ENCODE results near the gene ATP11A.

ATP11A gene

DNA sequence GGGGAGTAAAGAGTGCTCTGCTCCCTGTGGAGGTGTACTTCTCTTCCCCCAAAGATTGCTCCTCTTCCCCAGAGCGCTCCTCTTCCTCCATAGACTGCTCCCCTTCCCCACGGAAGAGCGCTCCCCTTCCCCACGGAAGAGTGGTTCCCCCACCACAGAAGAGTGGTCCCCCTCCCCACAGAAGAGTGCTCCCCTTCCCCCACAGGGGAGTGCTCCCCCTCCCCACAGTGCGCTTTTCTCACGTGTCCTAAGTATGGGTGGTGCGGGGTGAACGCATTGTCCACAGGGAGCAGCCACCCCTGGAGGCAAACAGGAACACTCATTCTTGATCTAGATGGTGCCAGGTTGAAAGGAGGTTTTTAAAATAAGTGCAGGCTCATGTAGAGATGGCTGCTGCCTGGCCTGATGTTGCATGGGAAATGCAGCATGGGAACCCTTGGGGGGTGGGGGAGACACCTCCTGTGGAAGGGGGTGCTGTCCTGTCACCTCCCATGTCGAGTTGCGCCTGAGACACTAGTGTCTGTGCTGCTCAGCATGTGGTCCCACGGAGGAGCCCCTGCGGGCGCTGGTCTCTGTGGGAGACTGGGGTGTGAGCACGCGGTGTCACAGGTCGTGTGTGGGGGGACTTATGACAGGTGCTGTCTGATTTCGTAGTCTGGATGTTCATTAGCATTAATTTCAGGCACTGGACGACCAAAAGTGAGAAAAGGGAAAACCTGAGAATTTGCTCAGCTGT is 52.2 kb downstream of the ATP11A start:
- no peak for DNase-seq (ENCODE audit: low spot score)

DNA sequence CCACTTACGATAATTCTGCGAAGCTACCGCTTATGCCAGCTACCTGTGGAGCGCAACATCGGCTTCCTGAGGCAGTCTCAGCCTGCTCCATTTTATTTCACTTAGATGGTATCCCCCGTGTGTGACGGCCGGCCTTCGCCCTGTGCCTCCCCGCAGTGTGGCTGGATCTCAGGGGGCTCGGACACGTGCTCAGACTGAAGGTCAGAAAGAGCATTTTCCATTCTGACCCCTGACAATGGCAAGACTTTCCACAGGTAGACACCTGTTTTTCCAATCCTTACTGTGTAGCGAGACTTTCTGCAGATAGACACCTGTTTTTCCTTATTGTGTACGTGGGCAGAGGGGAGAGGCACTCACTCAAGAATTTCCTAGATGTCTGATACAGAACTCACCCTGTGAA is 52.7 kb downstream of the ATP11A start:
- DNase-seq (ENCODE audit: low spot score) = no peak

DNA sequence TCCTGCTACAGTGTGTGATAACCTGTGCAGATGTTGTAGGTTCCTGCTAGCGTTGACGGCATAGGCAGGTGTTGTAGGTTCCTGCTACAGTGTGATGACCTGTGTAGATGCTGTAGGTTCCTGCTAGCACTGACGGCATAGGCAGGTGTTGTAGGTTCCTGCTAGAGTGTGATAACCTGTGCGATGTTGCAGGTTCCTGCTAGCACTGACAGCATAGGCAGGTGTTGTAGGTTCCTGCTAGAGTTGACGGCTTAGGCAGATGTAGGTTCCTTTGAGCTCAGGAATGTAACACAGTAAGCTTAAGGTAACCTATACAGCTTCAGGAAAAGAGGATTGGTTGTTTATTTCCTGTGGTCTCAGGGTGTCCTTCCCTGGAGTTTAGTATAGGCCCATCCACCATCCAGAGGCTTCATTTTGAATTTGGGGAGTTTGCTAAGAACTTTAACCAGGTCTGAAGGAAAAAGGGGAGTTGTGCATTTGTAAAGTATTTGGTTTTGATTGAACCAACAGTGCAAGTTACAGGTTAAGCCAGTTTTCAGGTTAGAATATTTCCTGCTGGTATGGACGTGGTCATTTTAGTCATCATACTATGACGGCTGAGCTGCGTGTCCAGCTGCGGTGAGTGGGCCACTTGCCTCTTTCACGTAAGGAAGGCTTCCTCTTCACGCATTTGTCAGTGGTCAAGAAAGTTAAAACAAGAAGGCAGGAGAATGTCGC is 53.8 kb downstream of the ATP11A start:
- no peak for DNase-seq (ENCODE audit: low spot score)

DNA sequence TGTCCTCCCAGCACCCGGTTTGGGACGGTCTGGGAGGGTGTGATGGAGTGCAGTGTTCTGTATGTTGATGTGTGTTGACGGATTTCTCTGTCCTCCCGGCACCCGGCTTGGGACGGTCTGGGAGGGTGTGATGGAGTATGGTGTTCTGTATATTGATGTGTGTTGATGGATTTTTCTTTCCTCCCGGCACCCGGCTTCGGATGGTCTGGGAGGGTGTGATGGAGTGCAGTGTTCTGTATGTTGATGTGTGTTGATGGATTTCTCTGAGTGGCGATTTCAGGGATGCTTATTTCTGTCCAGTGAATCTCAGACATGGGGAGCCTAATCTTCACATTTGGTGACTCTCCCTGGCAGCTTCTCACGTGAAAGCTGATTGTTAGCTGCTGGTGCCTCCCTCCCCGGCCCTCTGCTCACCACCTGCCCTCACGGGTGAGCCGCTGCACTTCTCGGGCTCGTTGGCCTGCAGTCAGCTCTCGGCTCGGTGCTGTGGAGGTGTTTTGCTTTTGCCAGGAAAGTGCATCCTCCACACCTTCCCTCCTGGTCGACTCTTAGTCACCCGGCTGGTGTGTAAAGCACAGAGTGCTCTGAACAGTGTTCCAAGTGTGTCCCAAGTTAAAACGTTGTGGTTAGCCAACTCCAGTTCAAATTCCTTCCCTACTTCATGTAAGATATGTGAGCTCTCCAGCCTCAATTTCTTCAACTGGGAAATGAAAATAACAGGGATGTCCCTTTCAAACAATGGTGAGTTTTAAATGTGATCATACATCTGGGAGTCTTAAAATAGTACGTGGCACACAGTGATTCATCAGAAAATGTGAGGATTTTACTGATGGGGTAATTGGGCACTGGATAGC is 54.6 kb downstream of the ATP11A start:
- no peak for DNase-seq (ENCODE audit: low spot score)

DNA sequence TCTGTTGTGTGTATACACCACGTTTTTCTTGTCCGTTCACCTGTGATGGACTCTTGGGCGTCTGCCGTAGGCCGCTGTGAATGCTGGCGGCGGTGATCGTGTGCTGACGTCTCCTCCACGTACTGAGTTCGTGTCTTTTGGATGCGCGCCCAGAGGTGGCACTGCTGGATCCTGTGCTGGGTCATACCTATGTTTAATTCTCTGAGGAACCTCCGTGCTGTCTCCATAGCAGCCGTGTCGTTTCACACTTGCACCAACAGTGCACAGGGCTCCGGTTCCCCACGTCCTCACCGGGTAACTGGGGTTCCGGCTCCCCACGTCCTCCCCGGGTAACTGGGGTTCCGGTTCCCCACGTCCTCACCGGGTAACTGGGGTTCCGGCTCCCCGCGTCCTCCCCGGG is 56.2 kb downstream of the ATP11A start:
- no peak for DNase-seq (ENCODE audit: low spot score)

DNA sequence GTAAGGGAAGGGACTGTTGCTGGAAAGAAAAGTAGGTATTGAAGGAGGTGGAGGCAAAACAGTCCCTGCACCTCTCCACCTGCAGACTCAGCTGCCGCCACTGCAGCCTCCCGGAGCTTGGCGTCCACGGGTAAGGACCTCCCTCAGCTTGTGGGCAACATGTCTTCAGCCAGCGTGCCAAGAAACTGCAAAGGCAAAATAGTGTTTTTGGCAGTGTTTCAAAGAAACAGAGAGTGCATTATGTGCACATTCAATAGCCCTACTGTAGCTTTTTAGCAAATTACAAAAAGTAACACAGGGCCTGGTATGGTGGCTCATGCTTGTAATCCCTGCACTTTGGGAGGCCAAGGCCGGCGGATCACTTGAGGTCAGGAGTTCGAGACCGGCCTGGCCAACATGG is 57.4 kb downstream of the ATP11A start:
- no peak for DNase-seq (ENCODE audit: low spot score)

DNA sequence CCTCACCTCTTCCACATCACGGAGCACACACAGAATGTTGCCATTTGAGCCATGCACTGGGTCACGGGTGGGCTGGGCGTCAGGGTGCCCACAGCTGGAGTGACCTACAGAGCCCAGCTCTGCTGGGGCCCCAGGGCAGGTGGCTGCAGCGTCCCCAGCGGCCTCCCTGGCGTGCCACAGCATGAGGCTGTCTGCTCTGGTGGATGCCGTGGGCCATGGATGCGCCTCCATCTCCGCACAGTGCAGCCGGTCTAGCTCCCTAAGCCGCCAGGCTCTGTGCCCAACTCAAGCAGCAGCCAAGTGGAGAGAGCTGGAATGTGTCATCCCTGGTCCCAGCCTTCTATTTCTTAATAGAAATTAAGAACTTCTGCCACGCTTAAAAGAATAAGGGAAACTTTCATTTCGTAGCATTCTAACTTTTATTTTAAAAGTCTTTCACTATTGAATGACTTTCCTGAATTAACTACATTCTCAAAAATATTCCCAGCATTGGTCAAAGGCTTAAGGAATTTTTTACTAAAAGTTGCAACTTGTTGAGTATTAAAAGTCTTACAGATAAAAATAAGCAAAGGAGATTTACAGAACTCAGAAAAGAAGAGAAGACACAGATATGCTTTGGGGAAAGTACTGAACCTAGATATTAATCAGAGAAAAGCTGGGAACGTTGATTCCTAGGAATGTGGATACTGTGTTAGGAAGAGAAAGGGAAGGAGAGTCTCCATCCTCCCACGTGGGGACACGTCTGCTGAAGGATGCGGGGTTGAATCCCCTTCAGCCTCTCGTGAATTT is 59.3 kb downstream of the ATP11A start:
- no peak for DNase-seq (ENCODE audit: low spot score)

DNA sequence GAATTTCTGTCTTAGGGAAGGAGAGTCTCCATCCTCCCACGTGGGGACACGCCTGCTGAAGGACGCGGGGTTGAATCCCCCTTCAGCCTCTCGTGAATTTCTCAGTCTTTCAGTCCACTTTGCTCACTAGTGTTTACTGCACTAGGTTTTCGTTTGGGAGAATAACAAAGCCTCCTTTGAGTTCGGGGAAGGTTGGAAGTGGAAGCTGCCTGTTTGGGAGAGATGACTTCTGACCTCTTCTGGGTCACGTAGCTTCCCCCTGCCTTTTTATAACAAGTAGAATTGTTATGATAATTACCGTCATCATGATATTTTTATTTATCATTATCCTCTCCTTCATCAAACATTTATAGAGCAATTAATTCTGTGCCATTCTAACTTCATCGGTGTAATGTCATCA is 60.7 kb downstream of the ATP11A start:
- DNase-seq (ENCODE audit: low spot score) = no peak

DNA sequence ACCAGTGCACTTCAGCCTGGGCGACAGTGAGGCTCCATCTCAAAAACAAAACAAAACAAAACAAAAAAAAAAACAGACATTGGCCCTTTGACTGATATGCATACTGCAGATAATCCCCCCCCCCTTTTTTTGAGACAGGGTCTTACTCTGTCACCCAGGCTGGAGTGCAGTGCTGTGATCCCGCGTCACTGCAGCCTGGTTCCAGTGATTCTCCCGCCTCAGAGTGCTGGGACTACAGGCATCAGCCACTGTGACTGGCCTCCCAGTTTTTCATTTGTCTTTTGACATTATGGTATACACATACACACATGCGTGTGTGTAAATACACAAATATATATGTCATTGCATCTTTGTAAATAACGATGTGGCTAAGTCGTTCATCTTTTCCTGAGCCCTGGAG is 61.8 kb downstream of the ATP11A start:
- DNase-seq (ENCODE audit: low spot score) = no peak

DNA sequence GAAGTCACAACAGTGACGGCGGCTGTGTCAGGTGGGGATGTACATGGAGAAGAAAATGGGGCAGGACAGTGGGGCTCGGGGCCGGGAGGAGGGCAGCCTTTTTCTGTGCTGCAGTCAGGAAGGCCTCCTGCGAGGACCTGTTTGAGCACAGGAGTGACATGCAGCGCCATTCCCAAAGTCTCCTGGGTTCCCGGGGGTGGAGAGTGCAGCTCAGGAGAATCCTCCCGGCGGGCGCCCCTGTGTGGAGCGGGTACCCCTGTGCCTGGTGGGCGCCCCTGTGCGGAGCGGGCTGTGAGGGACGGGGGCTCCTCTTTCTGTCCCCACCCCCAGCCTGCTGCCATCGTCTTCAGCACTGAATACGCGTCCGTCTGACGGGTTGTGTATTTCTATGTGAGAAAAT is 62.4 kb downstream of the ATP11A start:
- no peak for DNase-seq (ENCODE audit: low spot score)

DNA sequence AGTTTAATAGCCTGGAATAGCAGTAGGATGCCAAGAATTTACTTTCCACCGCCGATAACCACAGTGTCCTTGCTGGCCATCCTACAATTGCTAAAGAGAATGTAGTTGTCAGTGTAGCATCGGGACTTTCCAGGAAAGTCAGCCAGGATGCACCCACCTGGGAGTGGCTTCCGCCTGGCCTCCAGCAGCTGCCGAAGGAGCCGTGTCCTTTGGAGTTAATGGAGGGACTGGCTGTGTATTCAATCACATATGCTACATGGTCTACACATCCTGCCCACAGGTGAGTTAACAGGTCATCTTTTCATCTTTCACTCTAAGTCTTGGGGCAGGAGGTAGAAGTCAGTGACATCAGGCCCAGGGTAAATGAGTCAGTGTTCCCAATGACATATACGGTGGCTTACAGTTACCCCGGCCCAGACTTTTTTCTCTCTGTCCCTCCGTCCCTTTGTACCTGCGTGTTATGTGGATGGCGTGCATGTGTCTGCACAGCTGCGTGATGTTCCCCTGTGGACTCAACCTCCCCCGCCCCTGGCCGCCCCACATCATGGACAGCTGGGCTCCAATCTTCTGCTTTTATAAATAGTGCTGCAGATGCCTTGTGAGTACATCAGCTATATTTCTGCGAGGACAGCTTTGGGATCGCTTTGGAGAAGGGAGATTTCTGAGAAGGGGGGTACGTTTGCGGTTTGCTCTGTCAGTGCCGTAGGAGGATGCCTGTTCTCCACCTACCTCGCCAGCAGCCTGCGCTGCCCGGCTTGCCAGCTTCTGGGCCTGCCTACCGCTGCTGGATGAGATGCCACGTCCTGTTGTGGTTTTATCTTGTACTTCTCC is 63.1 kb downstream of the ATP11A start:
- no peak for DNase-seq (ENCODE audit: low spot score)

DNA sequence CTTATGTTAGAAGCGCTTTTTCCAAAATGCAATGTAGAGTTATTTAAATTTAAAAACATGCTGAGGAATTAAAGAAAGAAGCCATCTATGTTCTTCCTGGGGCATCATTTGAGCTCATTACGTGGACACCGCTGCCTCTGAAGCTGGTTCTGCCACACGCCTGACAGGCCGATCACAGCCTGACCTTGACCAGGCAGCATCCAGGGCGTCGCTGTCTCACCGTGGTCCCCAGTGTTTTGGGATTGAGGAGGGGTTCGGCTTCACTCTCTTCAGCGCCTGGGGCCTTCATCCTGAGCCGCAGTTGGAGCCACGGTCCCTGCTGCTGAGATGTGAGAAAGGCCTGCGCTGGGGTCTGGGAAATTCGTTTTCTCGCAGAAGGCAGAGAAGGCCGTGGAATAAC is 64.0 kb downstream of the ATP11A start:
- DNase-seq (ENCODE audit: low spot score) = no peak

DNA sequence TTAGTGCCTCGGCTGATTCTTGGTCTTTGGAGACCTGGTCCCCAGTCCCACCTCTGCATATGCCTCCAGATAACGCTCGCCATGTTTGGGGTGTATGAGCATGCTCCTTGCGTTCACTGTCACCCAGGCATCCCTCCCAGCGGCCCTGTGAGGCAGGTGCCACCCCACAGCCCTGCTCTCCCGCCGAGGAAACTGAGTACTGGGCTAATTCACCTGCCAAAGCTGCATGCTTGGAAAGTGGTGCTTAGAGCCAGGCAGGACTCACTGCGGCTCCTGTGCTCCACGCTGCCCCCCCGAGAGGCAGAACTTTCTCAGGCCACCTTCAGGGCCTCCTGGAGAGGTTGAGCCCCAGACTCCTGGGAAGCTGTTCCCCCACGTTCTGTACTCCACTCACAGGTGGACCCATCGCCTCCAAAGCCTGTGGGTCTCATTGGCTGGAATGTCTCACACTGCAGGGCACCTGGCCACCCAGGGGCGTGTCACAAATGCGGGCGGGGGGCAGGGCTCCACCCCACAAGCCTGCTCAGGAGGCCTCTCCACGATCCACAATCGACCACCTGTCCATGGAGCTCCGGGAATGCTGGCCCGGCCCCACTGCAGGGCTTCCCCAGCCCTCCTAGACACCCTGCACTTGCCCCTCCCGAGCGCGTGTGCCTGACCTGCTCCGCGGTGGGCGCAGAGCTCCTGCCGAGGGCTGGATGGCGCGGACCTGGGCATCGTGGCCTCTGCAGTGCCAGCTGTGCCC is 64.6 kb downstream of the ATP11A start:
- DNase-seq (ENCODE audit: low spot score) = no peak

DNA sequence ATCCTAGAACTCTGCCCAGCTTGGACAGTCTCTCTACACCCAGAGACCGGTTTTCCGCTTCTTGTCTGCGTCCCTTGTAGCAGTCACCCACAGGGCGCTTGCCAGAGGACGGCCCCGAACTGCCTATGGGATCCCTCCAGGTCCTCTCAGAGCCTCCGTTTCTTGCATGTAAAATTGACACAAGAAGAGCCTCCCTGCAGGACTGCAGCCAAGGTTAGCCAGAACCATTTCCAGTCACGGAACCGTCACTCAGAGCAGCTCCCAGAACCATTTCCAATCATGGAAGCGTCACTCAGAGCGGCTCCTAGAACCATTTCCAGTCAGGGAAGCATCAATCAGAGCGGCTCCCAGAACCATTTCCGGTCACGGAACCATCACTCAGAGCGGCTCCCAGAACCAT is 65.5 kb downstream of the ATP11A start:
- no peak for DNase-seq (ENCODE audit: low spot score)

DNA sequence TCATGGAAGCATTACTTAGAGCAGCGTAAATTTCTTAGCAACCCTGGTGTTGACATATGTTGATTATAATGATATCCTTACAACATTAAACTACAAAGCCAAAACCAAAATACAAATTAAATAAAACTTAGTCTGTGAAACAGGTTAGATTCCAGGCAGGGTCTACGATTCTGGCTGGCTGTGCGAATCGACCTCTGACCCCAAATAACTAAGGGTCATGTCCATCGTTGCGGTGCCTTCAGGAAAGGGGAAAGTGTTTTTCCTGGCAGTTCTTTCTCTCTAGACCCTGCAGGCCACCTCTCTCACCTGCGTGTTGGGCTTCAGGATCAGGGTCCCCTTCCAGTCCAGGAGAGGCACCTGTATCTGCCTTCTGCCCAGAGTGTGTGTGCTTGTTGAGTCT is 66.2 kb downstream of the ATP11A start:
- no peak for DNase-seq (ENCODE audit: low spot score)

DNA sequence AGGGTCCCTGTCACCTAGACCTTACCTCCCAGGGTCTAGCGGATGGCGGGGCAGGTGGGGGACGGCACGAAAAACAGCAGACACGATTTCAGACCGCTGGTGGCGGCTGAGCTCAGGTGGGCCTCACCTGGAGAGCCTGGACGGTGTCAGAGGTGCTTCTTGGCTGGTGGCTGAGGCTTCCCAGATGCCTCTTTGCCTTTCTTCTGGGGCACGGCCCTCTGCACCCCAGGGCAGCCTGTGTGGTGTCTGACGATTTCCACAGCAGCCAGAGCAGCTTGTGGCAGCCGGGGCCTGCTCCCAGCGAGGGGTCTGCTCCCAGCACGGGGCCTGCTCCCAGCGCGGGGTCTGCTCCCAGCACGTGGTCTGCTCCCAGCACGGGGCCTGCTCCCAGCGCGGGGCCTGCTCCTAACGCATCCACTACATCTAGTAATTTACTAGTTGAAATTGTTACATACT is 66.7 kb downstream of the ATP11A start:
- DNase-seq (ENCODE audit: low spot score) = no peak

DNA sequence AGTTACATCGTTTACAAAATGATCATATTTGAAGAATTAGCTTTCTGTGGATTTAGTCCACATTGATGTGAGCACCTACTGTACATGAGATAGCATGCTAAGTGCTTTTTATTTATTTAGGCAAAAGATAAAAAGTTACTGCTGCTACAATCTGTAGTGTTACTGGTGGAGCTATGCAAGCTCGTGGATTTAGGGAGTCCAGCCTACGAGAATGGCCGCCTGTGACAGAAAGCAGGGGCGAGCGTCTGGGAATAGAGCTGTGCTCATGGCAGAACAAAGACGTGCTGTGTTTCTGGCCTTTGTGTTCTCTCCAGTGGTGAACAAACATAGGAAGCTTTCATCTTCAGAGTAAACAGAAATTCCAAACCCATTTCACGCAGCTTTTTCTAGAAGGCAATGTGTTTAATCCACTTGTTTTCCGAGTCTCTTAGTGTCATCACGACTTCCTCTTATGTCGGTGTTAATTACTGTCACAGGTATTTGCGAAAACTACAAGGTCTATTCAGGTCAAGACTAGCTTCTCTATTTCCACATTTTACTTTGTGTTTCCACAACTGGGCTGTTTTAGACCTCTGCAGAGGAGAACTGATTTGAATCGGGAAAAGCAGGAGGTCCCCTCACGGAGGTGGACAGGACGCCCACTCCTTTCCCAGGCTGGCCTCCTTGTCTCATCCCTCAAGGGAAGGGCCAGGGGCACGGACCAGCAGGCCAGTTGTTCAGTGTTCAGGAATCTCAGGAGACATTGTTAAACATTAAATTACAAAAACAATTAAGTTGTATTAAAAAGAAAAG is 67.3 kb downstream of the ATP11A start:
- DNase-seq (ENCODE audit: low spot score) = no peak

DNA sequence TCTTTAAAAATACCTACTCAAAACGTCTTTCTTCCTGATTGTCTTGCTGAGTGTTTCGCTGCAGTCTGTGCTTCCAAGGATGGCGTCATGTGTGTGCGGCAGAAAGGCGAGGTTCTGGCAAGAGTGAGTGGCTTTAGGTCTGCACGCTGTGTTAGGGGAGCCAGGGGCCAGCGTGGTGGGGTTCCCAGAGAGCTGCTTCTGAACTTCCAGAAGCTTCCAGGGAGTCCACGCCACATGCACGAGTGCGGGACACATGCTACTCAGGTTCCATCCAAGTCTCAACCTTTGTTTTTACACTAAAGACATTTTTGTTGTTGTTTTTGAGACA is 67.9 kb downstream of the ATP11A start:
- DNase-seq (ENCODE audit: low spot score) = no peak

DNA sequence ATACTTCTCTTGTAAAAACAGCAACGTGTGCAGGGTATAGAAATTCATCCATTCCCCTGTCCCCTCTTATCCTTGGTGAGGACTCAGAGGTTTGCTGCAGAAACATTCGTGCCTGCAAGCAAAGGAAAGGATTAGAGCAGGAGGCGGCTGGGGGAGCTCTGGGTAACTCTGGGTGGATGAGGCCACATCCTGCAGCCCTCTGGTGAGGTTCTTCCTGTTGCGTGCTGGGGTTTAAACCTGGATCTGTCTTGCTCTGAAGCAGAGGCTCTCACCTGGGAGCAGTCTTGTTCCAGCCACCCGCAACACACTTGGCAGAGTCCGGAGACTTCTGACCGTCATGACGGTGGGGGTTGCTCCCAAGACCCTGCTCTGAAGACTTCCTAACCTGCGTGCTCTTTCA is 69.2 kb downstream of the ATP11A start:
- no peak for DNase-seq (ENCODE audit: low spot score)

DNA sequence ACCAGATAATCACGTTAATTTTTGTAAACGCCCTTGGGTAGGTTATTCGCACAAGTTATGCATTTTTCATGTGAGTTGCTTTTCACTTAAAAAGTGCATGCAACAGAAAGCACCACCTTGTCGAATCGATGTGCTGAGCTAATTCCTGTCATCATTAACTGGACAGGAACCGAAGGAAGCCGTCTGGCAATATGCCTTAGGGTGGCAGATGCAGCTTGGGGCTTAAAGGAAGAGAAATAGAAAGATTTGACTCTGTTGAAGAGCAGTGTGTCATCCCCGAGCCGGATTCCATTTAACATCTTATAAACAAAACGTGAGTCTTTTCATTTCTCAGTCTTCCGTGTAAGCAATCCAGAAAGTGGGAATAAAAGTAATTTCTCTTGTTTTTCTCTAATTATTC is 70.0 kb downstream of the ATP11A start:
- DNase-seq (ENCODE audit: low spot score) = no peak
